Measurements from ENCODE around the gene GIN1.
"Not testable (repeated sequence)": the region's sequence is repeated elsewhere in the genome, so short reads cannot be mapped to it uniquely, and the experiment has no call there.

Gene GIN1

DNA sequence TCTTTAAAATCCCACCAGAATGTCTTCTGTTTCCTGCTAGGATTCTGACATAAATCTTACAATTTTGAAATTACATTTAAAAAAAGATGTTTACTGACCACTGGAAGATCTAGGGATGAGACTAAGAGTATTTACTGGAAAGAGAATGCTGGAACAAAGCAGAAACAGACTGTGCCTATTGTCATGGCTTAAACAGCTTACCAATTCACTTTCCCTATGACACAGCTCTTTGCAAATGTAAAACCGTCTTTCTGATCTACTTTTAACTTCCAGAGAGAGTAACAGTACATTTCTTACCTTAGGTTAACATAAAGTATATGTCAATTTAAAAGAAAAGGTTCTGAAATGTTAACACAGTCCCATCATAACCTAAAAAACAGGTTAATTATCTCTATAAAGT lies 10.7 kb downstream of the GIN1 start:
- DNase-seq (ENCODE audit: low read depth) = no peak

DNA sequence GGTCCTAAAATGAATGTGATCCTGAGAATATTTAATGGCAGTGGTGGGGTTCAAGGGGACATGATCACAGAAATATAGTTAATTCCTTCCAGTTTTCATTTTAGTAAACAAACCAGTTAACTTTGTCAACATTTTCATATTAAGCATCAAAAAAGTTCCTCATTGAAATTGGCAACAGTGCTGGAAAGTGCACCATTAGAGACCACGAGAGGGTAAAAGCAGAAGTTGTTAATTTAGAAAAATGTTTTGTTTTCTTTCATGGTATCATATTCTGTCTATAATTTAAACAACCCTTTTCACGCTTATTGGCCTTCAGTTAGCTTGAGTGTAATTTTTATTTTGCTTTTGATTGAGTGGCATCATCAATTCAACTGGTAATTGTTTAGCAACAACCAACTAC lies 11.9 kb downstream of the GIN1 start:
- DNase-seq (ENCODE audit: low read depth) = no peak

DNA sequence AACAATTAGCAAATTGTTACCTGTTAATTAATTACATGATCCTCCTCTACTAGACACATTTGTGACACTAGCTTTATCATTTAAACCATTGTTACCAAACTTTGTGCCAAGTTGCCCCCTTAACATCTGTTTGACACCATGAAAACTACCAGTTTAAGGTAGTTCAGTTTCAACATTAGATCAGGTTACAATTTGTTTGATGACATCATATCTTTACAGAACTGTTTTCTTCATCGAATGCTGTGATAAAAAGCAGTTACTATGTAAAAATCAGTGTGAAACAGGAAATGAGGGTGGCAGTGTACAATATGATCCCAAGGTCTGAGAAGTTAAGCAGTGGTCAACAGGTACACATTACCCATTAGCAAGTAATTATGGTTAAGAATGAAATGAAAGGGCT lies 17.7 kb downstream of the GIN1 start:
- no peak for DNase-seq (ENCODE audit: low read depth)

DNA sequence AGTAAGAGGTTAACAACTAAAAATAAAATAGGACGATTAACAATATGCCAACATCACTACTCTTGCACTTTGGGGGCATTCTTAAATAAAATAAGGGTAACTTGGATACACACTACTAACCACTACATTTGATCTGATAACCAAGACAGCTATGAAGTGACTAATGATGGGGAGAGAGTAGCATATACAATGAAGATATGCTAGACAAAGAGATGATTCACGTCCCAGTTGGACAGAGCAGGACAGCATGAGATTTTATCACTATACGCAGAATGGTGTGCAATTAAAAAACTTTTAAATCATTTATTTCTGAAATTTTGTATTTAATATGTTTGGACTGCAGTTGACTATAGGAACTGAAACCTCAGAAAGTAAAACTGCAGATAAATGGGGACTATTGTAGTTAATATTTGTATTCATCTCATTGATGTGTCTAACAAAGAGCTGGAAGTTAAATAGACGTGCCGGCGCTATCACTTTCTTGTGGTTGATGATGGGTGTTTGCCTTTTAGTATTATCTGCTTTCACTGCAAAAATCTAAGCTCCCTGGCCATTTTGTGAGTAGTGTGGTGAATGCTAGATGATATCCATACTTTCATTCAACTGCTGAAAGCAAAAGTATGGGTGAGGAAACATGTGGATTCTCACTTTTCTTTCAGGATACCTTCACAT lies 18.7 kb downstream of the GIN1 start:
- DNase-seq (ENCODE audit: low read depth) = no peak

DNA sequence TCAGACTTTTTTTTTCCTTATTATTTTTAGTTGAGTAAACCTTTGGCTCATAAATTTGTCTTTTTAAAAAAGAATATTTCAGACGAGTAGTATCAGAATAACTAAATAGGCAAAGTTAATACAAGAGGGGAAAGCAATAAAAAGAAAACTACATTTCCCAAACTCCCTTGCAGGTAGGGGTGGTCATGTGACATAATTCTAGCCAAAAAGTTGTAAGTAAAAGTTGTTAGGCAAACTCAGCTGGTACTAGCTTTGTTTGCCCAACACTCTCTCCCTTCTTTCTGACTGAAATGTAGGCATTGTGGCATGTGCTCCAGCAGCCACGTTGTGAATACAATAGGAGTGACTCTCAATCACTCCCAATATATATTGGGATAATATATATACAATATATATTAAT lies 20.9 kb downstream of the GIN1 start:
- no peak for DNase-seq (ENCODE audit: low read depth)

DNA sequence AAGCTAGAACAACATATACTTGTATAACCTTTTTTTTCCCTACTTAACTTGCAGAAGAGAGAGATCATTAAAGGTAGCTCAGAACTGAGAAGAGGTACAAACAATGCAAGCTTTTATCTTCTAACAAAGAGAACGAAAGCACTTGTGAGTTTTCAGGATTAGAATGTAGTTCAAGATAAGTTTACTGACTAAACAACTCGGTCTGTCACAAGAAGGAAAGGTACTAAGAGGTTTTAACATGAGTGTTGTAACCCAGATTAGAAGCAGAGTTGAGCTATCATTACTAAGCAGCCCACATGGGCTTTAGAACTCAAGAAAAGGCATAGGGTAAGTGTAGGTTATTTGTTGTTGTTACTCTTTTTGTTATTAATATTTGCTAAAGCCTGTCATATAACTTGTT lies 25.2 kb downstream of the GIN1 start:
- no peak for DNase-seq (ENCODE audit: low read depth)

DNA sequence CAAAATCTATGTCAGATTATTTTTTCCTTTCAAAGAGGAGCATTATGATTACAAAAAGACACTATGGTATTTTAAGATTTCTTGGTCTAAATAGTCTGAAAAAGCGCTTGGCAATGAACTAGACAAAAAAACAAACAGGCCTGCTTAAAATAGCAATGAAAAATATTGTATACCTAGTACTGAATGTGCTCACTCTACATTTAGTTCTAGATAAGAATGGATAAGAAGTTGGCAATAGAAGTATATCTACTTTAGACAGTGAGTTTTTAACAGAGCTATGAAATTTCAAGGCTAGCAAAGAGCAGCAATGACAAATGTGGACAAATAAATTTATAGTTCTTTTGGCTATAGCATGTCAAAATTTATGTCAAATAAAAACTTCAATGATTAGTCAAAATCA lies 26.2 kb downstream of the GIN1 start:
- no peak for DNase-seq (ENCODE audit: low read depth)

DNA sequence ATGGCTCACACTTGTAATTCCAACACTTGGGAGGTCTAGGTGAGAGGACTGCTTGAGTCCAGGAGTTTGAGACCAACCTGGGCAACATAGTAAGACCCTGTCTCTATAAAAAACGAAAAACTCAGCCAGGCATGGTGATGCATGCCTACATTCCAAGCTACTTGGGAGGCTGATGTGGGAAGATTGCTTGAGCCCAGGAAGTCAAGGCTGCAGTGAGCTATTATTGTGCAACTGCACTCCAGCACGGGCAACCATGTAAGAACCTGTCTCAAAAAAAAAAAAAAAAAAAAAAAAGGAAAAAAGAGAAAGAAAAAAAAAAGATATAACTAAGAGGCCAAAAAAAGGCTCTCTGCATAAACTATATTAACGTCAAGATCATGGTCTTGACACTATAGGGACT lies 27.3 kb downstream of the GIN1 start:
- no peak for DNase-seq (ENCODE audit: low read depth)

DNA sequence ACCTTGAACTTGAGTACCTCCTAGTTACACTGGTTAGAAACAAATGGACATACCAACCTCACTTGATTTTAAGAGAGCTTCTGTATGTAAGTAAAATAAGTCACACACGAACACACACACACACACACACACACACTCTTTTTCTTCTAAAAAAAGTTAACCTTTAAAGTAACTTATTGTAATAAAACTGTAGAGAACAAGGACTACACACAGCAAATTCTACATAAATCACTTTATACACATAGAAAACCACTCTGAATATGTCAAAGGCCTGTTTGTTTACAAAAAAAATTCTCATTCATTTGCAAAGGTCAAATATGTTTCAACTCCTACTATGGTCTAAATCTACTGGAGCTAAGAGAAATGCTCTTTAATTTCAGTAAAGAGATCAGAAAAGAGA lies 29.1 kb downstream of the GIN1 start:
- no peak for DNase-seq (ENCODE audit: low read depth)

DNA sequence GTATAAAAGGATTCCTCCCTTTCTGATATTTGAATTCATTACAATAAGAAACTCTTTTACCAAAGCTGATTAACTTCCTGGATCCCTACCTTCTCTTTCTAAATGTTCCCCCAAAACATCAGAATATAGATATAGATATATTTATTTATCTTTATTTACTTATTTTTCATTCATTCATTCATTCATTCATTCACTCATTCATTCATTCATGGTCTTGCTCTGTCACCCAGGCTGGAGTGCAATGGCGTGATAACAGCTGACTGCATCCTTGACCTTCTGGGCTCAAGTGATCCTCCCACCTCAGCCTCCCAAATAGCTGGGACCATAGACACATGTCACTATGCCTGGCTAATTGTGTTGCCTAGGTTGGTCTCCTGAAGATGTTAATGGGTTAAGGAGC lies 30.7 kb downstream of the GIN1 start:
- no peak for DNase-seq (ENCODE audit: low read depth)

DNA sequence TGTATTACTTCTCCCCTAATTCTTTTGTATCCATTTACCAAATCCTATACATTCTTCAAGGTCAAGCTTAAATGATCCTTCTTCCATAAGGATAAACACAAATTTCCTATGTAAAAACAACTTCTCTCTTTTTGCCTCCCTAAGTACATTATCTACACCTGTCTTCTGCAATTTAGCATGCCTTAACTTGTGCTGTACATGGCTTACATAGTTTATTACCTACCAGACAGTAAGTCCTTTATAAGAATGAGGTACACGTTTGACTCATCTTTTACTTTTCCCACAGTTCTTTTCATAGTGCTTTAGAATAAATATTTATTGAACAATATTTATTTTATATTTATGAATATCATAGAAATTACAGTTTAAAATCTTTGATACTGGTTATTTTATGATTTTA lies 33.4 kb downstream of the GIN1 start:
- DNase-seq (ENCODE audit: low read depth) = no peak

DNA sequence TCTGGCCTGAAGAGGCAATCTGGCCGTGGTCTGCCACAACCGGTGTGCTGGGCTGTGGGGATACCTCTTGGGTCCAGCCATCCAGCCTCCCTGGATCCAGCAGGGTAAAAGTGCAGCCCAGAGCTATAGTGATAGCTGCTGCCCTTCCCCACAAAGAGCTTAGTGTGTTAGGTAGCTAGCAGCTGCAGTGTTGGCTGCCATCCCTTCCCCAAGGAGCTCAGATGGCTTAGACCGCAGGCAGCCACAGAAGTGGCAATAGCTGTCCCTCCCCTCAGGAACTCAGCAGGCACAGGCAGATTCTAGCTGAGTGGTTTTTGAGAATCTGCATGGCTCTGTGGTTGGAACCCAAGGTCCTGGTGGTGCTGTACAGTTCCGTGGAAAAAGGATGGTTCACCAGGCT lies 40.1 kb downstream of the GIN1 start:
- DNase-seq (ENCODE audit: low read depth) = no peak

DNA sequence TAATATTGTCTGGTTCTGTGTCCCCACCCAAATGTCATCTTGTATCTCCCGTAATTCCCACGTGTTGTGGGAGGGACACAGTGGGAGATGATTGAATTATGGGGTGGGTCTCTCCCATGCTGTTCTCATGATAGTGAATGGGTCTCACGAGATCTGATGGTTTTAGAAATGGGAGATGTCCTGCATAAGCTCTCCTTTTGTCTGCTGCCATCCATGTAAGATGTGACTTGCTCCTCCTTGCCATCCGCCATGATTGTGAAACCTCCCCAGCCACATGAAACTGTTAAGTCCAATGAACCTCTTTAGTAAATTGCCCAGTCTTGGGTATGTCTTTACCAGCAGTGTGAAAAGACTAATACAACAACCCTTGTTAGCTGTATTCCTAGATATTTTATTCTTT lies 44.5 kb downstream of the GIN1 start:
- DNase-seq (ENCODE audit: low read depth) = no peak

DNA sequence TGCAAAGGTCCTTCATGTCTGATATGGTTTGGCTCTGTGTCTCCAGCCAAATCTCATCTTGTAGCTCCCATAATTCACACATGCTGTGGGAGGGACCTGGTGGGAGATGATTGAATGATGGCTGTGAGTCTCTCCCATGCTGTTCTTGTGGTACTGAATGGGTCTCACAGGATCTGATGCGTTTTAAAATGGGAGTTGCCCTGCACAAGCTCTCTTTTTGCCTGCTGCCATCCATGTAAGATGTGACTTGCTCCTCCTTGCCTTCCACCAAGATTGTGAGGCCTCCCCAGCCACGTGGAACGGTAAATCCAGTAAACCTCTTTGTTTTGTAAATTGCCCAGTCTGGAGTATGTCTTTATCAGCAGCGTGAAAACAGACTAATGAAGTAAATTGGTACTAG lies 46.4 kb downstream of the GIN1 start:
- not testable (repeated sequence) for DNase-seq (ENCODE audit: low read depth)

DNA sequence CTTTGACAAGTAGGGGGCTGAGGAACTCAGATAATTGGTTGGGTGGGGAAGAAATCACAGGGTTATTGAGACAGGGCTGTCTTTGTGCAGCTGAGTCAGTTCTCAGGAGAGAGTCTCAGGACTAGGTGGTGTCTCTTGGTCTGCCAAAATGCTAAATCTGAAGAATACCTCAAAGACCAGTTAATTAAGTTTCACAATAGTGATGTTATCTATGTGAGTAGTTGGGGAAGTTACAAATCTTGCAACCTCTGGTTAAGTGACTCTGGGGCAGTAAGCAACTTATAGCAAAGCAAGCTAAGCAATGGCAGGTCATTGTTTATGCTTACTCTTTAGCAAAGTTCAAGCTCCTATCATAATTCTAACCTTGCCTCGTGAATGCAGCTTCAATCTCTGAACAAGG lies 53.6 kb downstream of the GIN1 start:
- DNase-seq (ENCODE audit: low read depth) = no peak

DNA sequence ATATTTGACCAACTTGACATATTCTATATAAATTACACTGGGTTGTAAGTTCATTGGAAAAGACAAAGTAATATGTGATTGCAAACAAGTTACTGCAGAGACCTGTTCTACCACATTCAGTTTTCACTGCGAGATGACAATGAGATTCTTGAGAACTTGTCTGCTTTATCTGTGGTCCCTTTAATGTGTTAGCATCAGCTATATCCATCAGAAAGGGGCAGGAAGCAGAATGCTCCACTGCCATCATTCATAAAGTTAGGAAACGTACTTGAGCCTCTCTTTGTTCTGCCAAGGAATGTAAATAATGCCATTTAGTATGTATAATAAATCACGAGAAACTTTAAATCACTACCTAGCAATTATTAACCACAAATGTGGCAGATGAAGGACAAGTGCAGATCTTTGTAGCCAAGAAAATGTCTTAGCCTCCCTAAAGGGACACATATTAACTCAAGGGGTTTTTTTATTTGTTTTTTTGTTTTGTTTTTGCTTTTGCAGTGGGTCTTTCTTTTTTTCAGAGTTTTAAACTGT lies 59.4 kb downstream of the GIN1 start:
- no peak for DNase-seq (ENCODE audit: low read depth)

DNA sequence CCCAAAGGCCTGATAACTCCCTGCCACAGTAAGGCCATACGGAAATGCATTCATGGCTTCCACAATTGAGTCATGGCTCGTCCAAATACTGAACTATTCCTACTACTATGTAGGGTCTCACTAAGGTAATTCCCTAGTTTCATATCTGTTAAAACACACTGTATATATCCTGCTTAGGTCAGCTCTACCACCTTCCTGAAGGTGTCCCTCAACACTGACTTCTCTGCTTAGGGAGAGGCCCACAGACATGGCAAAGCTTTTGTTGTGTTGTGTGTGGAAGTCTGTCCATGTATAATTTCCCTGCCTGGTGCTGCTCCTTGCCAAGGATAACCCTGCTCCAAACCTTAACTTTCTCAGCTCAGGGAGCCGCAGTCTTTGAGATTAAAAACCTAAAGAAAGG lies 60.4 kb downstream of the GIN1 start:
- DNase-seq (ENCODE audit: low read depth) = no peak

DNA sequence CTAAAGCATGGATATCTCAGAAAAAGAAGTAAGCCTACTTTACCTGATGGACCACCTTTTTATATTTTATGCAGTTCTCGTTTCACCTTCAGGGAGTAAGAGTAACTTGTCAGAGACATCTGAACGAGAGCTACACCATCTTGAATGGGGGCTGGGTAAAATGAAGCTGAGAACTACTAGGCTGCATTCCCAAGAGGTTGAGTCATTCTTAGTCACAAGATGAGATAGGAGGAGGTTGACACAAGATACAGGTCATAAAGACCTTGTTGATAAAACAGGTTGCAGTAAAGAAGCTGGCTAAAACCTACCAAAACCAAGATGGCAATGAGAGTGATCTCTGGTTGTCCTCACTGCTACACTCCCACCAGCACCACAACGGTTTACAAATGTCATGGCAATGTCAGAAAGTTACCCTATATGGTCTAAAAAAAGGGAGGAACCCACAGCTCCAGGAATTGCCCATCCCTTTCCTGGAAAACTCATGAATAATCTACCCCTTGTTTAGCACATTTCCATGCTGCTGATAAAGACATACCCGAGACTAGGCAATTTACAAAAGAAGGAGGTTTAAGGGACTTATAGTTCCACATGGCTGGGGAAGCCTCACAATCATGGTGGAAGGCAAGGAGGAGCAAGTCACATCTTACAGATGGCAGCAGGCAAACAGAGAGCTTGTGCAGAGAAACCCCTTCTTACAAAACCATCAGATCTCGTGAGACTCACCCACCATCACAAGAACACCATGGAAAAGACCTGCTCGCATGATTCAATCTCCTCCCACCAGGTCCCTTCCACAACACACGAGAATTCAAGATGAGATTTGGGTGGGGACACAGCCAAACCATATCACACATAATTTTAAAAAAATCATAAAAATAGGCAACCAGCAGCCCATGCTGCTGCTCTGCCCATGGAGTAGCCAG lies 62.5 kb downstream of the GIN1 start:
- DNase-seq (ENCODE audit: low read depth) = no peak

DNA sequence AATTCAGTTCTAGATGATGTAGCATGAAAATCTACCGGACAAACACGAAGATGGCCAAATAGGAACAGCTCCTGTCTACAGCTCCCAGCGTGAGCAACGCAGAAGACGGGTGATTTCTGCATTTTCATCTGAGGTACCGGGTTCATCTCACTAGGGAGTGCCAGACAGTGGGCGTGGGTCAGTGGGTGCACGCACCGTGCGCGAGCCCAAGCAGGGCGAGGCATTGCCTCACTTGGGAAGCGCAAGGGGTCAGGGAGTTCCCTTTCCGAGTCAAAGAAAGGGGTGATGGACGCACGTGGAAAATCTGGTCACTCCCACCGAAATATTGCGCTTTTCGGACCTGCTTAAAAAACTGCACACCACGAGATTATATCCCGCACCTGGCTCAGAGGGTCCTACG lies 73.2 kb downstream of the GIN1 start:
- not testable (repeated sequence) for DNase-seq (ENCODE audit: low read depth)

DNA sequence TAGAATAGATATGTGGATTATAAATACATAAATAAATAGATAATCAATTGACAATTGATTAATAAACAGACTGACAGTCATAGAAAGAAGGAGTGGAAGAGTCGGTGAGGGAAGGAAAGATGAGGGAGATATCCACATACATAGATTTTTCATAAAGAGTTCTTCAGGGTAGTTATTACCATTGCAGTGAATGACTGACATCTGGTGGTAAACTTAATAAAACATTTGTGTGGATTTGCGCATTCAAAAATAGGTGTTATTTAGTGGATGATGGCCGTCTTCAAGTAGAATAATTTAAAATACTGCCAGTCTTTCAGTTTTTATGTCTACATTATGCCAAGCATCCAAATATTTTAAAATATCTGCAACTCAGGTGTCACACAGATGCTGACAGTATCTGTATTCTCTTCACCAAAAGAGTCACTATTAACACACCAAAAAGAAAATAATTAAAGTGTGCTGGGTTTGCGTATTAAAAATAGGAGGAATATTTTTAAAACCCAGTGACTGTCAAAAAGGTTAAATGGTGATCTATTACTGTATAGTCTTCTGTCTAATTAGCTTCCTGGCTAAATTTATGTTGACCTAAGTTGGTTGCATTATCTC lies 78.8 kb downstream of the GIN1 start:
- DNase-seq (ENCODE audit: low read depth) = no peak

DNA sequence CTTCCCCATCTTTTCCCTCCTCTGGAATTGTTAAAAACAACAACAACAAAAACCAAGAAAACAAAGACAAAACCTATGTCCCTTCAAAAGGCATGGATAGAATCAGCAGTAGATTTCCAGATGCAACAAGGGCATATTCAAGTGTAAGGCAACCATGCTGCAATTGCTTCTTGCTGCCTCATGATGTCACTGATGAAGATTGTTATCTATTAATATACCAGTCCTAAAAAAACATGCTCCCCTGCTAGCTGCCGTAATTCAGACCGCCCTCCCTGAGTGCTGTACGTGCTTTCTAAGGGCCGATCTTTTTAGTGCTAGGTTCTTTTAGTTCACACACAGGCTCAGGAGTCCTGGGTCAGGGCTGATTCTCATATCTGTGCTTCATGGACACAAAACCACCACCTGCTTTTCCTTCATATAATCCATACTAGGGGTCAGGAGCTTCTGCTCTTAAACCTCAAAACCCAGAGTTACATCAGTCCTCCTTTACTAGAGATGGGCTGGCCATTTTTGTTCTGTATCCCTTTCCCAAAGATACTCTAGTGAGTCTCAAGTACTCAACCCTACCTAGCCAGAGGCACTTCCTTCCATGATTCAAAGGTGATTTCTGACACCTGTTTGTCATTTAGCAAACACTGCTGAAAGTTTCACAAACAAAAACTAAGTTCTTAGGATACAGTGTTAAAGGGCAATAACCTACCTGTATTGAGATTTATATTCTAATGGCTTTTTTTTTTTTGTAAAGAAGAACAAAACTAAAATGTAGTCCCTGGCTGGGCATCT lies 82.1 kb downstream of the GIN1 start:
- DNase-seq (ENCODE audit: low read depth) = no peak

DNA sequence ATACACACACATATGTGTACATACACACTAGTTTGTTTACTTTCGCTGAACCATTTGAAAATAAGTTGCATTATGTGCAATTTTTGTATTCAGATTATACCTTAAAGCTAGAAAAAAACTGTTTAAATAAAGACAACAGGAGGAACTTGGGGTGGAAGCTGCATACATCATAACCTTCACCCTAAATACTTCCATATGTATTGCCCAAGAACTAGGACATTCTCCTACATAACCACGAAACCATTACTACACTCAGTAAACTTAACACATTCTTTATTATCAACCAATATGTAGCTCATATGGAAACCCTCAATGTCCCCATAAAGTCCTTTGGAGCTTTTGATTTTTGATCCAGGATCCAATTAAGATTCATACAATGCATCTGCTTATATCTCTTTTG lies 83.3 kb downstream of the GIN1 start:
- DNase-seq (ENCODE audit: low read depth) = no peak
